ENCODE measurements around the gene KITLG. TPM values are rescaled to one million over a fixed set of nuclear protein-coding genes. Genes with fewer than 3 reads are reported as not detected.

The KITLG gene
- total and polyA plus RNA-seq, 4 donors, result 0.39 to 3.0 (median 0.86) TPM

- Histone ChIP-seq H3K9me3 (ENCODE audit: control insufficient read depth in 4 of 4, low read length in 3 of 4) (peaks cover 0 to 6% (median 4%) of the 10 kb centered on the region in 4 donors), H3K4me3 (ENCODE audit: low read depth in 1 of 3, low read length in 3 of 3) (no peak overlapping the region), H3K4me1 (ENCODE audit: control insufficient read depth in 4 of 4, insufficient read depth in 4 of 4, low read length in 3 of 4) (no peaks in the 10 kb centered on the region), H3K27me3 (ENCODE audit: control insufficient read depth in 4 of 4, insufficient read depth in 4 of 4, low read length in 3 of 4) (no peaks in the 10 kb centered on the region), H3K36me3 (ENCODE audit: control insufficient read depth in 4 of 4, insufficient read depth in 3 of 4, low read depth in 1 of 4, low read length in 3 of 4) (peaks cover 0 to 2% (median 0%) of the 10 kb centered on the region in 4 donors), H3K27ac (ENCODE audit: low read depth in 1 of 2, low read length in 2 of 2) (no peak overlapping the region), H3K9ac (ENCODE audit: low read depth in 1 of 2, low read length in 2 of 2) (no peak overlapping the region)
- 95% methylated on average over 7 of the region's 7 CpGs for WGBS
- no peak for DNase-seq (ENCODE audit: low spot score)
- no peak for TF ChIP-seq HNF4A (conservative IDR thresholded peaks at IDR 0.05)
- TF ChIP-seq MAX (IDR thresholded peaks at IDR 0.05), result no peak
- TF ChIP-seq YY1 (IDR thresholded peaks at IDR 0.05), result no peak
- TF ChIP-seq CTCF (IDR thresholded peaks at IDR 0.05; ENCODE audit: low read depth, low read length, missing input control), result no peak
- TF ChIP-seq JUND (IDR thresholded peaks at IDR 0.05), result no peak
- no peak for TF ChIP-seq GABPA (IDR thresholded peaks at IDR 0.05 in 1 of 2, conservative IDR thresholded peaks at IDR 0.05 in 1 of 2)
- TF ChIP-seq HNF4G (IDR thresholded peaks at IDR 0.05), result no peak
Measured at GRCh38 chr12:88522961-88523360, 57.3 kb downstream of the KITLG start.

- Histone ChIP-seq H3K4me3 (ENCODE audit: low read depth in 1 of 3, low read length in 3 of 3) (no peak overlapping the region), H3K4me1 (ENCODE audit: control insufficient read depth in 4 of 4, insufficient read depth in 4 of 4, low read length in 3 of 4) (no peaks in the 10 kb centered on the region), H3K27ac (ENCODE audit: low read depth in 1 of 2, low read length in 2 of 2) (no peak overlapping the region), H3K9me3 (ENCODE audit: control insufficient read depth in 4 of 4, low read length in 3 of 4) (no peaks in the 10 kb centered on the region), H3K36me3 (ENCODE audit: control insufficient read depth in 4 of 4, insufficient read depth in 3 of 4, low read depth in 1 of 4, low read length in 3 of 4) (no peaks in the 10 kb centered on the region), H3K9ac (ENCODE audit: low read depth in 1 of 2, low read length in 2 of 2) (no peak overlapping the region), H3K27me3 (ENCODE audit: control insufficient read depth in 4 of 4, insufficient read depth in 4 of 4, low read length in 3 of 4) (no peaks in the 10 kb centered on the region)
- TF ChIP-seq RXRA (IDR thresholded peaks at IDR 0.05), result no peak
- TF ChIP-seq ATF3 (IDR thresholded peaks at IDR 0.05), result no peak
- no peak for TF ChIP-seq JUND (IDR thresholded peaks at IDR 0.05)
- no peak for TF ChIP-seq TAF1 (conservative IDR thresholded peaks at IDR 0.05)
- no peak for TF ChIP-seq FOXA2 (IDR thresholded peaks at IDR 0.05)
- no peak for TF ChIP-seq SP1 (IDR thresholded peaks at IDR 0.05)
- no peak for TF ChIP-seq CTCF (IDR thresholded peaks at IDR 0.05; ENCODE audit: low read depth, low read length, missing input control)
- no peak for TF ChIP-seq MAX (IDR thresholded peaks at IDR 0.05)
- no peak for TF ChIP-seq ZBTB33 (IDR thresholded peaks at IDR 0.05)
- TF ChIP-seq FOXA1 (IDR thresholded peaks at IDR 0.05), result no peak
- TF ChIP-seq REST (IDR thresholded peaks at IDR 0.05), result no peak
- WGBS, result 75% methylated on average over 2 of the region's 2 CpGs
- DNase-seq (ENCODE audit: low spot score), result no peak
Measured at GRCh38 chr12:88520436-88520820, 59.8 kb downstream of the KITLG start.
